NK-92 (cell line): ENCODE data around the gene IFNGR2.
"Not testable (repeated sequence)": the region's sequence is repeated elsewhere in the genome, so short reads cannot be mapped to it uniquely, and the experiment has no call there.

Source experiments
- DNase-seq: peaks from one replicate; lab custom pipeline; 2025; ENCODE audit not compliant: unreplicated experiment; lab: John Stamatoyannopoulos, UW

IFNGR2 gene

GRCh38 chr21:33401630-33401992 lies 1.6 kb upstream of the IFNGR2 start:
- DNase-seq = no peak

GRCh38 chr21:33402001-33402979 lies 923 bp upstream of the IFNGR2 start:
- no peak for DNase-seq

GRCh38 chr21:33403786-33404585 lies 773 bp downstream of the IFNGR2 start:
- DNase-seq = no peak

- no peak for DNase-seq
Measured at GRCh38 chr21:33406493-33406892, 3.3 kb downstream of the IFNGR2 start.

DNA sequence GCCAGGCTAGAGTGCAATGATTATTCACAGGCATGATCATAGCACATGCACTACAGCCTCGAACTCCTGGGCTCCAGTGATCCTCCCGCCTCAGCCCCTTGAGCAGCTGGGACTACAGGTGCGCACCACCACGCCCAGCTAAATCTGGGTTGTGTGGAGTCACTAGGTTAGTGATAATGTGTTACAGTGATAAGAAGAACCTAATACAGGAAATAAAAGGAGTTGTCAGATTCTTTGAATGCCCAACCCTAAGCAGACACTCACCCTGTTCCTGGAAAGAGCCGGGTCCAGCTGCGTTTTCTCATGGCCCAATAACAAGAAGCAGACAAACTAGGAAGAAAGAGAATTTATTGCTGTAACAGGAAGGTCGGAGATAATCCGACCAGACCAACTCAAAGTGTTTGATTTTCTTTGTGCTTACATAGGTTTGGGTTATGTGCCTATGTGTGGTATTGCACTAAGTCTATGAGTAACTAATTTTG lies 8.8 kb downstream of the IFNGR2 start:
- DNase-seq = no peak

DNA sequence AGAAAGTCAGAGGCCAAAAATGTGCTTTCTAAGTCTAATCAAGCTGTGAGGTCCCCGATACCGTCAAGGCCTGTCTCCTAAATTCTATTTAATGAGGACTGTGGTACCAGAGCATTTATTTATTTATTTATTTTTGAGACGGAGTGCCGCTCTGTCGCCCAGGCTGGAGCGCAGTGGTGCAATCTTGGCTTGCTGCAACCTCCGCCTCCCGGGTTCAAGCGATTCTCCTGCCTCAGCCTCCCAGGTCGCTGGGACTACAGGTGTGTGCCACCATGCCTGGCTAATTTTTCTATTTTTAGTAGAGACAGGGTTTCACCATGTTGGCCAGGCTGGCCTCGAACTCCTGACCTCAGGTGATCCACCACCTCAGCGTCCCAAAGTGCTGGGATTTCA lies 9.2 kb downstream of the IFNGR2 start:
- DNase-seq = not testable (repeated sequence)

DNA sequence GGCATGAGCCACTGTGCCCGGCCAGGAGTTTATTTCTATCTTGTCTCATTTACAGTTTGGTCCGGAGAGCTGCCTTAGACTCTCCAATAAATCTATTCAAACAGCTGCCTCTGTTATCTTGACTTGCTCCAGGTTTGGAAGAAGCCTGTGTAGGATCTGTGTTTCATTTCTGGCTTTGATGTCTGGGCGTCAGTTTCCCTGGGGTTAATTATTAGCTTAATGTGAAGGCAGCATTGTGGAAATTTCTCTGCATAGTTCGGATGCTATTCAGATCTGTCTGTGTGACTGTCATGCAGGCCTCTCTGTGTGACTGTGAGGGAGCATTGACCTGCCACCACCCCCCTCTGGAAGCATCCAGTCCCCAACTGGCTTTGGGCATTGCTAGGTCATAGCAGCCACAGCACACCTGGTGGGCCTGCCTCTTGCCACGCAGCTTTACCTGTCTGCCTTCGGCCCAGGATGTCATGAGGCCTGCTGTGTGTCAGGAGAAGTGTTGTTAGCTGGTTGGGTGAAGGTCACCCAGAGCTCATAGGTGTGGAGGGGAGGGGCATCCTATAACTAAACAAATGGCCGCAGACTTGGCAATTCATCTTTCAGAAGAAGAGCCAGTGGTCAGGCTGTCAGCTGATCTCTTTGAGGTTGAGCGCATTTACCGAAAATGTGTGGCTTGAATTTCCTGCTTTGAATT lies 9.8 kb downstream of the IFNGR2 start:
- DNase-seq = no peak

- DNase-seq = no peak
Measured at GRCh38 chr21:33414068-33414467, 10.9 kb downstream of the IFNGR2 start.

DNA sequence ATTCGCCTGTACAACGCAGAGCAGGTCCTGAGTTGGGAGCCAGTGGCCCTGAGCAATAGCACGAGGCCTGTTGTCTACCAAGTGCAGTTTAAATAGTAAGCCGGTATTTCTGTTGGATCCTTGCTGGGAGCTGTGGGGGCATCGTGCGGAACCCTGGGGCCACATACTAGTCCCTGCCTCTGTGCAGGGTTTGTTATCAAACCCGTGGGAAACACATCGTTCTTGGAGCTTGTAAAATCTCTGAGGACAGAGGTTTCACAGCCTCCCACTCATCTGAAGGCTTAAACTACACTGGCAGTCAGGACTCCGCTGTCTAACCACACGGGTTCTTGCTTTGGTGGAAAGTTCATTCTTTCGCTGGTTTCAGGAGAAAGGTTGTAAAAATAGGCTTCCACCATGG lies 11.7 kb downstream of the IFNGR2 start:
- no peak for DNase-seq

DNA sequence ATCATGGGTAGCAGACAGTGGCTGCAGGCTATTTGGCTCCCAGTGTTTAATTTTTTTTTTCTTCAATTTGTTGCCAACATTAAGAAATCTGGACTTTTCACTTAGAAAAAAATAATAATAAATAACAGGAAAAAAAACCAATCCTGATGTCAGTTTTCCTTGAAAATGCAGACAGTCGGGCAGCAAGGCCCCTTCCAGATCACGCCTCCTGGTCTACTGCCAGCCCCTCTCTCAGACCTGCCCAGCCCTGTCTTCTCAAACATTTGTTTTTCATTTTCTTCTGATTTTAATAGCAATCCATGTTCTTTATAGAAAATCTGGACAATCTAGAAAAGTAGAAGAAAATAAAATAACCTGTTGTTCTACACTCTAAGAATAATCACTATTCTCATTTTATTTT lies 15.5 kb downstream of the IFNGR2 start:
- no peak for DNase-seq

- no peak for DNase-seq
Measured at GRCh38 chr21:33419538-33420123, 16.4 kb downstream of the IFNGR2 start.

- no peak for DNase-seq
Measured at GRCh38 chr21:33421713-33422393, 18.6 kb downstream of the IFNGR2 start.

DNA sequence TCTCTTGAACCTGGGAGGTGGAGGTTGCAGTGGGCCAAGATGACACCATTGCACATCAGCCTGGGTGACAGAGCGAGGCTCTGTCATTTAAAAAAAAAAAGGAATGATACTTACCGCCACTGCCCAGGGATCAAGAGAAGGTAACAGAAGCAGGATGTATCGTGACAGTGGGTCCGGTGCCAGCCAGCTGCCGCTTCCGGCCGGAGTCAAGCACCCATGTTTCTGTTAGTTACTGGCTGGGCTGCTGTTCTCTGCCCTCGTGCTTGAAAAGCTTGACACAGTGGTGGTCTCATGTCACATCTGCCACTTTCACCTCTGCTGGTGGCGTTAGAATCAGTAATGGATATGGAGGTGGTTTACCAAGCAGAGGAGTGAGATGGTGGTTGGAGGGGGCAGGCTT lies 21.0 kb downstream of the IFNGR2 start:
- no peak for DNase-seq

GRCh38 chr21:33425825-33426224 lies 22.6 kb downstream of the IFNGR2 start:
- no peak for DNase-seq

DNA sequence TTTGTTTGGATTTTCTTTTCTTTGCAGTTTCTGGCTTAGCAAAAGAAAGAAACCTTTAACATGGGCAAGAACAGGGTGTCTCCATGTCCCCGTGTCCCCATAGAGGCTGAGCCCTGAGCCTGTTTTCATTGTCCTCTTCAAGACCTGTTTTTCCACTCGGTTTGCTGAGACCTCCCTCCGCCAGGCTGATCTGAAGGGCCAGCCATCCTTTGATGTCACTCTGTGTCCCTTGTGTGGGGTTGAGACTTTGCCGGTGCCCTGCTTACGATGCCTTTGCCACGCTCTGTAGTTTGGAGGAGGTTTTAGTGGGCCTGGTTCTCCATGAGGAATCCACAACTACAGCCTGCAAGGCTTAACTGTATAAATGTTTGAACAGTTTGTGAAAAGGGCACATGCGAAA lies 23.8 kb downstream of the IFNGR2 start:
- no peak for DNase-seq

GRCh38 chr21:33428669-33429068 lies 25.5 kb downstream of the IFNGR2 start:
- no peak for DNase-seq

- DNase-seq = no peak
Measured at GRCh38 chr21:33430858-33431257, 27.6 kb downstream of the IFNGR2 start.

DNA sequence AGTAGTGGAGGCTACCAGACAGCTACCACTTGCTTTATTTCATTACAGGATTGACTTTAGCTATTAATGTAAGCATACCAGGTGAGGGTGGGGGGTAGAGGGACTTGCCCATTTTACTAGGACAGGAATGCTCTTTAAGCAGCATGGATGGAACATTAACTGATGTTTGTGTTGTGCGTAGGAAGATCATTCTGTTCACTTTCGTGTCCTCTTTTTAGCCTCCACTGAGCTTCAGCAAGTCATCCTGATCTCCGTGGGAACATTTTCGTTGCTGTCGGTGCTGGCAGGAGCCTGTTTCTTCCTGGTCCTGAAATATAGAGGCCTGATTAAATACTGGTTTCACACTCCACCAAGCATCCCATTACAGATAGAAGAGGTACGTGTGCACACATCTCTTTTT lies 29.3 kb downstream of the IFNGR2 start:
- DNase-seq = no peak

DNA sequence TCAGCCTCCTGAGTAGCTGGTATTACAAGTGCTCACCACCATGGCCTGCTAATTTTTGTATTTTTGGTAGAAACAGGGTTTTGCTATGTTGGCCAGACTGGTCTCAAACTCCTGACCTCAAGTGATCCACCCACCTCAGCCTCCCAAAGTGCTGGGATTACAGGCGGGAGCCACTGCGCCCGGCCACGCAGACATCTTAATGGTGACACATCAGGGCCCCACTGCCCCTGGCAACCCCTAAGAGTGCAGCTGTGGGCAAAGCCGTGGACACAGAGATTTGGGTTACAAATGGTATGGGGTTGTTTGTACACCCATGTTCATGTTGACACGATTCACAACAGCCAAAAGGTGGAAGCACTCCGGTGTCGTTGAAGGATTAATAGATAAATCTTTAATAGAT lies 29.8 kb downstream of the IFNGR2 start:
- DNase-seq = no peak

DNA sequence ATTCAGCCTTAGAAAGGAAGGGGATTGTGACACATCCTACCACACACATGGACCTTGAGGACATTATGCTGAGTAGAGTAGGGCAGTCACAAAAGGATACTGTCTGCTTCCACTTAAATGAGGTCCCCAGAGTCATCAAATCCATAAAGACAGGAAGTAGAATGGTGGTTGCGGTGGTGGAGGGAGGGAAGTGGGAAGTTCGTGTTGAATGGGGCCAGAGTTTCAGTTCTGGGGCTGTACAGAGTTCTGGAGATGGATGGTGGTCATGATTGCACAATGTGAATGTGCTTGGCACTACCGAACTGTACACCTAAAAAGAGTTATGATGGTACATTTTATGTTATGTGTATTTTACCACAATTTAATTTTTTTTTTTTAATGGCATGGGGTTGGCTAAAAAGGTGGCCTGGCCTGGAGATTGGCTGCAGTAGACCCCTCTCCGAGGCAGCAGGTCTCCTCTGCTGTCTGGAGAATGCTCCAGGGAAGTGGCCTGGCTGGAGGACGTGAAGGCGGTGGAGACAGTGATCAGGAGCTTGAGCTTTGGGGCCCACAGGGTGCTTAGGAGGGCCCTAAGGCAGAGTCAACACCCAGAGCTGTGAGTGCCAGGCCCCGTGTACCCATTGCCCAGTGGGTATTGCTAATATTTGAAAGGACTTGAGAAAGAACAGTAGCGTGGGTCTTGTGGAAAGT lies 30.4 kb downstream of the IFNGR2 start:
- no peak for DNase-seq
